ENCODE data around the gene CMSS1.

DNA sequence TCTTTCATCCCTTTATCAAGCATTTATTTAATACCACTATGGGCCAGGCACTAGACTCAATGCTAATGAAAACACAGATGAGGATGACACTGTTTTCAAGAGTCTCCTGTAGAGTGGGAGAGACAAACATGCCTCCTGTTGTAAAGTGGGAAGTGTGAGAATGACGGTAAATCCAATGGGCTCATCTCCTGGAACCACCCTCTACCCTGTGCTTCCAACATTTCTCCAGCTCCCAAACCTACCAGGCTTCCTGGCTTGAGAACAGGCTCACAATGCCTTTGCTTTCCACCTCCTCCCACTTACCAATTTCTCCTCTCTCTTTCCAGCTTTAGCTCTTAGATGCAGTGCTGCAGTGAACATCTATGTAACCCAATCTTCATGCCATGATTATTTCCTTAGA, 389.0 kb downstream of the CMSS1 start:
- TF ChIP-seq, protein P1, sequence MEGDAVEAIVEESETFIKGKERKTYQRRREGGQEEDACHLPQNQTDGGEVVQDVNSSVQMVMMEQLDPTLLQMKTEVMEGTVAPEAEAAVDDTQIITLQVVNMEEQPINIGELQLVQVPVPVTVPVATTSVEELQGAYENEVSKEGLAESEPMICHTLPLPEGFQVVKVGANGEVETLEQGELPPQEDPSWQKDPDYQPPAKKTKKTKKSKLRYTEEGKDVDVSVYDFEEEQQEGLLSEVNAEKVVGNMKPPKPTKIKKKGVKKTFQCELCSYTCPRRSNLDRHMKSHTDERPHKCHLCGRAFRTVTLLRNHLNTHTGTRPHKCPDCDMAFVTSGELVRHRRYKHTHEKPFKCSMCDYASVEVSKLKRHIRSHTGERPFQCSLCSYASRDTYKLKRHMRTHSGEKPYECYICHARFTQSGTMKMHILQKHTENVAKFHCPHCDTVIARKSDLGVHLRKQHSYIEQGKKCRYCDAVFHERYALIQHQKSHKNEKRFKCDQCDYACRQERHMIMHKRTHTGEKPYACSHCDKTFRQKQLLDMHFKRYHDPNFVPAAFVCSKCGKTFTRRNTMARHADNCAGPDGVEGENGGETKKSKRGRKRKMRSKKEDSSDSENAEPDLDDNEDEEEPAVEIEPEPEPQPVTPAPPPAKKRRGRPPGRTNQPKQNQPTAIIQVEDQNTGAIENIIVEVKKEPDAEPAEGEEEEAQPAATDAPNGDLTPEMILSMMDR (IDR thresholded peaks at IDR 0.05 in 2 of 3, conservative IDR thresholded peaks at IDR 0.05 in 1 of 3; ENCODE audit: borderline replicate concordance in 1 of 3, insufficient read depth in 1 of 3, low read depth in 2 of 3, low read length in 2 of 3) = no peak
- TF ChIP-seq TCF7L2 (IDR thresholded peaks at IDR 0.05; ENCODE audit: borderline replicate concordance, extremely low read depth, insufficient read depth, insufficient read length) (no peak), CEBPB (IDR thresholded peaks at IDR 0.05; ENCODE audit: low read depth) (no peak), ZNF274 (IDR thresholded peaks at IDR 0.05; ENCODE audit: low read depth, low read length) (no peak)
